Measurements from ENCODE around the gene KIF21B. TPM values are rescaled to one million over a fixed set of nuclear protein-coding genes. Genes with fewer than 3 reads are reported as not detected.
A peak's percentile ranks its signal among the peaks of the same experiment; 100 is the strongest.

KIF21B gene
- total and polyA plus RNA-seq, 2 of the 8 experiments (the other 6 are each of a cell fraction or from before 2014, with no cell fraction given), result 10.8 to 26.5 TPM

DNA sequence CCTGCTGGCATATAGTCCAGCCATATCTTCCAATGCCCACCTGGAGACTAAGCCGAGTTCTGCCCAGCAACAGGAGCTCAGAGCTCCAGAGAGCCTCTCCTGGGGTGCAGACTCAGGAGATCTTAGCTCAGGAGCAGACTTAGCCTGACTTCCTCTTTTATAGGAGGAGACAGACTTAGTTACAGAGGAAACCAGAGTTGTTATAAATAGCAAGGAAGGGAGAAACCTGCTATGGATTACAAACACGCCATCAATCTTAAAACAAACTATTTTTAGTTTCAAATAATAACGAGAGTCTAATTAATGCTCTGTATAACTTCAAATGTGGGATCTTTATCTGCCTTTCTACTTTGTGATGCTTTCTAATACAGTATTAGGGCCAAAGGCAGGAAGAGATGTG lies 3.3 kb upstream of the KIF21B start:
- H2BK120ac ChIP-seq (replicated peaks; ENCODE audit: low read depth, low read length), result no peak overlapping the region
- CTCF ChIA-PET (ENCODE audit: partially characterized antibody), result interaction anchor here (1.2 to 23.5 kb wide), 15 partner anchors 11 to 95 kb away, joined by 3 to 532 read pairs (median 14); no protein-coding TSS in a partner anchor
- POLR2A ChIA-PET (ENCODE audit: partially characterized antibody), result interaction anchor here (0.9 to 6.8 kb wide), 4 partner anchors 12 to 134 kb away, joined by 3 to 41 read pairs (median 18); partner anchors contain the start of gene INAVA
- H3K56ac ChIP-seq (replicated peaks; ENCODE audit: insufficient read length, low read depth, low read length), result no peak overlapping the region
- H3K4ac ChIP-seq (replicated peaks; ENCODE audit: insufficient read length, low read depth, low read length), result no peak overlapping the region
- no peak overlapping the region for H2BK20ac ChIP-seq (ENCODE audit: low read length)
- H3K23me2 ChIP-seq (ENCODE audit: low read depth, low read length), result peaks cover 18% of the 10 kb centered on the region; the same call in 1 of the 2 replicates
- H3K9me3 ChIP-seq (ENCODE audit: insufficient read depth in 2 of 2, low read depth in 1 of 2, low read length in 1 of 2), result no peaks in the 10 kb centered on the region
- no peak overlapping the region for H4K8ac ChIP-seq (ENCODE audit: extremely low read depth, insufficient read depth, low read length)
- no peak overlapping the region for H3K18ac ChIP-seq (ENCODE audit: extremely low read depth, low read length)
- H3K4me2 ChIP-seq (ENCODE audit: insufficient read depth in 1 of 2, low read depth in 2 of 2, low read length in 2 of 2), result no peak overlapping the region
- H3K9ac ChIP-seq (replicated peaks in 1 of 4; ENCODE audit: extremely low read depth in 1 of 4, low read depth in 3 of 4, low read length in 3 of 4), result no peak overlapping the region
- FAIRE-seq (no peak), DNase-seq (ENCODE audit: low read depth in 1 of 2, low spot score in 2 of 2) (no peak)
- peaks cover 0 to 5% (median under 1%) of the 10 kb centered on the region in 4 experiments; a peak in 2 of 7 replicates for H3K27me3 ChIP-seq (replicated peaks in 1 of 4; ENCODE audit: control insufficient read depth in 3 of 4, extremely low read depth in 1 of 4, insufficient read depth in 3 of 4, low read length in 3 of 4)
- H3K23ac ChIP-seq (ENCODE audit: insufficient read length), result no peak overlapping the region
- H2BK15ac ChIP-seq (ENCODE audit: low read length), result no peak overlapping the region
- no peak overlapping the region for H3K14ac ChIP-seq (ENCODE audit: insufficient read length)
- TF ChIP-seq RFX5 (IDR thresholded peaks at IDR 0.05; ENCODE audit: borderline replicate concordance, low read depth, low read length), result peak; percentile 65; the same call in 1 of the 2 replicates
- TF ChIP-seq BACH1 (IDR thresholded peaks at IDR 0.05; ENCODE audit: low read length), result no peak
- H3K79me2 ChIP-seq (ENCODE audit: control insufficient read depth in 1 of 2, insufficient read depth in 2 of 2, low read length in 2 of 2), result peaks cover 0 to 4% of the 10 kb centered on the region in 2 experiments; a peak in 1 of 4 replicates
- H4K5ac ChIP-seq (ENCODE audit: insufficient read length, low read depth, low read length), result no peak overlapping the region
- H3K4me3 ChIP-seq (ENCODE audit: extremely low read depth in 1 of 4, insufficient read depth in 2 of 4, low read depth in 3 of 4, low read length in 4 of 4), result no peak overlapping the region
- H3K27ac ChIP-seq (ENCODE audit: low read depth, low read length), result no peak overlapping the region
- peaks cover 0 to 5% (median 0%) of the 10 kb centered on the region in 4 experiments; a peak in 3 of 8 replicates for H3K36me3 ChIP-seq (ENCODE audit: control insufficient read depth in 2 of 4, insufficient read depth in 4 of 4, low read length in 3 of 4)
- no peak overlapping the region for H2BK5ac ChIP-seq (ENCODE audit: low read depth, low read length)
- no peak overlapping the region for H2AK5ac ChIP-seq (ENCODE audit: low read depth, low read length)
- 78% methylated on average over 3 of the region's 3 CpGs; no CpG with 5 or more reads in 1 of the 2 experiments for WGBS, 2 experiments (ENCODE audit: extremely low coverage in 1 of 2, insufficient coverage in 1 of 2, insufficient read length in 1 of 2, insufficient replicate concordance in 2 of 2, low coverage in 1 of 2, low lambda C conversion rate in 2 of 2, missing lambda C conversion rate in 1 of 2)
- no peak overlapping the region for H4K91ac ChIP-seq (replicated peaks; ENCODE audit: insufficient read length, low read length)
- H3K4me1 ChIP-seq (replicated peaks in 1 of 4; ENCODE audit: control insufficient read depth in 3 of 4, insufficient read depth in 4 of 4, low read length in 3 of 4), result peaks cover 5 to 29% (median 20%) of the 10 kb centered on the region in 4 experiments
- no peak overlapping the region for H2AFZ ChIP-seq (ENCODE audit: low read length)
- no peak overlapping the region for H2BK12ac ChIP-seq (ENCODE audit: low read depth, low read length)
- peaks cover 0 to 1% of the 10 kb centered on the region in 2 experiments for H4K20me1 ChIP-seq (replicated peaks in 1 of 2; ENCODE audit: control insufficient read depth in 1 of 2, insufficient read depth in 2 of 2, low read length in 2 of 2)
- H3K79me1 ChIP-seq (ENCODE audit: low read depth, low read length), result no peaks in the 10 kb centered on the region
